ENCODE data around the gene HOXB3.
A peak's percentile ranks its signal among the peaks of the same experiment; 100 is the strongest.

The HOXB3 gene

GRCh38 chr17:48577330-48577945 is 12.6 kb downstream of the HOXB3 start (continued):
- no peak for TF ChIP-seq AEBP2 (tag by site-specific recombination; IDR thresholded peaks at IDR 0.05; ENCODE audit: borderline replicate concordance)
- TF ChIP-seq ZNF510 (tag by site-specific recombination; IDR thresholded peaks at IDR 0.05; ENCODE audit: insufficient replicate concordance): no peak
- TF ChIP-seq ZNF169 (tag by site-specific recombination; IDR thresholded peaks at IDR 0.05): no peak
- TF ChIP-seq ZSCAN23 (tag by site-specific recombination; IDR thresholded peaks at IDR 0.05): 0 out of 2 replicates have a peak, but pooled peaks have one; percentile 25
- TF ChIP-seq ZNF548 (tag by site-specific recombination; IDR thresholded peaks at IDR 0.05): no peak
- TF ChIP-seq, protein P1, sequence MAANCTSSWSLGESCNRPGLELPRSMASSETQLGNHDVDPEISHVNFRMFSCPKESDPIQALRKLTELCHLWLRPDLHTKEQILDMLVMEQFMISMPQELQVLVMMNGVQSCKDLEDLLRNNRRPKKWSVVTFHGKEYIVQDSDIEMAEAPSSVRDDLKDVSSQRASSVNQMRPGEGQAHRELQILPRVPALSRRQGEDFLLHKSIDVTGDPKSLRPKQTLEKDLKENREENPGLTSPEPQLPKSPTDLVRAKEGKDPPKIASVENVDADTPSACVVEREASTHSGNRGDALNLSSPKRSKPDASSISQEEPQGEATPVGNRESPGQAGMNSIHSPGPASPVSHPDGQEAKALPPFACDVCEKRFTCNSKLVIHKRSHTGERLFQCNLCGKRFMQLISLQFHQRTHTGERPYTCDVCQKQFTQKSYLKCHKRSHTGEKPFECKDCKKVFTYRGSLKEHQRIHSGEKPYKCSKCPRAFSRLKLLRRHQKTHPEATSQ (tag by site-specific recombination; IDR thresholded peaks at IDR 0.05): no peak
- TF ChIP-seq ZNF677 (tag by site-specific recombination; IDR thresholded peaks at IDR 0.05): no peak
- no peak for TF ChIP-seq ZNF529 (tag by site-specific recombination; IDR thresholded peaks at IDR 0.05; ENCODE audit: insufficient replicate concordance)
- 0 out of 2 replicates have a peak, but pooled peaks have one; percentile 51 for TF ChIP-seq ZBTB6 (tag by site-specific recombination; IDR thresholded peaks at IDR 0.05)
- peak; percentile 17; the same call in 1 of the 2 replicates for TF ChIP-seq ZBTB49 (tag by site-specific recombination; IDR thresholded peaks at IDR 0.05; ENCODE audit: low read depth)
- no peak for TF ChIP-seq ZNF571 (tag by site-specific recombination; IDR thresholded peaks at IDR 0.05)
- no peak for TF ChIP-seq ZNF621 (tag by site-specific recombination; IDR thresholded peaks at IDR 0.05)
- TF ChIP-seq ZNF785 (tag by site-specific recombination; IDR thresholded peaks at IDR 0.05): 0 out of 2 replicates have a peak, but pooled peaks have one; percentile 45
- TF ChIP-seq ZNF280C (tag by site-specific recombination; IDR thresholded peaks at IDR 0.05): no peak
- peak; percentile 57 for TF ChIP-seq ZNF335 (tag by site-specific recombination; conservative IDR thresholded peaks at IDR 0.05)
- TF ChIP-seq ZNF514 (tag by site-specific recombination; IDR thresholded peaks at IDR 0.05): no peak
- TF ChIP-seq, protein P2, sequence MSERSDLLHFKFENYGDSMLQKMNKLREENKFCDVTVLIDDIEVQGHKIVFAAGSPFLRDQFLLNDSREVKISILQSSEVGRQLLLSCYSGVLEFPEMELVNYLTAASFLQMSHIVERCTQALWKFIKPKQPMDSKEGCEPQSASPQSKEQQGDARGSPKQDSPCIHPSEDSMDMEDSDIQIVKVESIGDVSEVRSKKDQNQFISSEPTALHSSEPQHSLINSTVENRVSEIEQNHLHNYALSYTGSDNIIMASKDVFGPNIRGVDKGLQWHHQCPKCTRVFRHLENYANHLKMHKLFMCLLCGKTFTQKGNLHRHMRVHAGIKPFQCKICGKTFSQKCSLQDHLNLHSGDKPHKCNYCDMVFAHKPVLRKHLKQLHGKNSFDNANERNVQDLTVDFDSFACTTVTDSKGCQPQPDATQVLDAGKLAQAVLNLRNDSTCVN (tag by site-specific recombination; optimal IDR thresholded peaks at IDR 0.05): peak; percentile 65
- TF ChIP-seq ZNF624 (tag by site-specific recombination; IDR thresholded peaks at IDR 0.05): no peak
- TF ChIP-seq KLF10 (tag by site-specific recombination; IDR thresholded peaks at IDR 0.05): peak; percentile 85
- TF ChIP-seq RBAK (tag by site-specific recombination; IDR thresholded peaks at IDR 0.05): no peak
- TF ChIP-seq TRIM28 (IDR thresholded peaks at IDR 0.05; ENCODE audit: borderline replicate concordance, low read length): no peak
- TF ChIP-seq WT1 (tag by site-specific recombination; IDR thresholded peaks at IDR 0.05): peak; percentile 99
- 0 out of 2 replicates have a peak, but pooled peaks have one; percentile 39 for TF ChIP-seq ZNF221 (tag by site-specific recombination; IDR thresholded peaks at IDR 0.05; ENCODE audit: borderline replicate concordance)
- peak; percentile 98 for TF ChIP-seq ZEB2 (tag by site-specific recombination; IDR thresholded peaks at IDR 0.05)
- TF ChIP-seq ZNF639 (tag by site-specific recombination; IDR thresholded peaks at IDR 0.05): peak; percentile 89
- no peak for TF ChIP-seq ZNF48 (tag by site-specific recombination; IDR thresholded peaks at IDR 0.05)
- peak; percentile 99 for TF ChIP-seq IKZF3 (tag by site-specific recombination; IDR thresholded peaks at IDR 0.05)
- TF ChIP-seq ZNF777 (tag by site-specific recombination; IDR thresholded peaks at IDR 0.05; ENCODE audit: borderline replicate concordance): no peak

All from HEK293 (cell line).